ENCODE results near the gene RNU6-7. TPM values are rescaled to one million over a fixed set of nuclear protein-coding genes. Genes with fewer than 3 reads are reported as not detected.

RNU6-7 gene
- total RNA-seq, 1 donor from 2014 or later: not detected

DNA sequence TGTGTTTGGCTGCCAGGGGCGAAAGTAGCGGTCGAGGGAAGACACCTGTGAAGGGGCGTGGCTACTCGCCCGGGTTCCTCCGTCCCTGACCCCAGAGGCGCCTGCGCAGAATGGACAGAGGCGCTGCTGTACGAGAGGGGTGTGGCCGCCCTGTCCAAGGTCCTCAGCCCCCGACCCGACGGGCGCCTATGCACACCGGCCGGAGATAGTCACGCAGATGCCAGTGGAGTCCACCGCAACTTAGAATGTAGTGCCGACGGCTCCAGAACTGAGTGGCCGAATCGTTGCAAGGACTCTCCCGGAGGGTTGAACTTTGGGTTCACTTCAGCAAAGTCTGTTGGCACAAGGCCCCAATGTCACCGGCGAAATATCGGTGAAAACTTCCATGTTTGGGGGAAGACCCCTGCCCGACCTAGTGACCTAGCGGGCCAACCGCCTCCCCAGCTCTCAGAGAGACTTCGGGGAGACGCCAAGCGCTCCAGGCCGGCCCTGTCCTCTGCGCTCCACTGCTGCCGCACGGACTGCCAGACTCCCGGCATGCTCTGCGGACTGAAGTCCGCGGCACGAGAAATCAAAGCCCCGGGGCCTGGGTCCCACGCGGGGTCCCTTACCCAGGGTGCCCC is 541 bp upstream of the RNU6-7 start:
- TF ChIP-seq, protein P1, sequence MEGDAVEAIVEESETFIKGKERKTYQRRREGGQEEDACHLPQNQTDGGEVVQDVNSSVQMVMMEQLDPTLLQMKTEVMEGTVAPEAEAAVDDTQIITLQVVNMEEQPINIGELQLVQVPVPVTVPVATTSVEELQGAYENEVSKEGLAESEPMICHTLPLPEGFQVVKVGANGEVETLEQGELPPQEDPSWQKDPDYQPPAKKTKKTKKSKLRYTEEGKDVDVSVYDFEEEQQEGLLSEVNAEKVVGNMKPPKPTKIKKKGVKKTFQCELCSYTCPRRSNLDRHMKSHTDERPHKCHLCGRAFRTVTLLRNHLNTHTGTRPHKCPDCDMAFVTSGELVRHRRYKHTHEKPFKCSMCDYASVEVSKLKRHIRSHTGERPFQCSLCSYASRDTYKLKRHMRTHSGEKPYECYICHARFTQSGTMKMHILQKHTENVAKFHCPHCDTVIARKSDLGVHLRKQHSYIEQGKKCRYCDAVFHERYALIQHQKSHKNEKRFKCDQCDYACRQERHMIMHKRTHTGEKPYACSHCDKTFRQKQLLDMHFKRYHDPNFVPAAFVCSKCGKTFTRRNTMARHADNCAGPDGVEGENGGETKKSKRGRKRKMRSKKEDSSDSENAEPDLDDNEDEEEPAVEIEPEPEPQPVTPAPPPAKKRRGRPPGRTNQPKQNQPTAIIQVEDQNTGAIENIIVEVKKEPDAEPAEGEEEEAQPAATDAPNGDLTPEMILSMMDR (IDR thresholded peaks at IDR 0.05; ENCODE audit: insufficient read depth, low read length, severe bottlenecking): no peak
- Histone ChIP-seq H3K36me3 (ENCODE audit: control insufficient read depth, insufficient read depth, low read length) (no peaks in the 10 kb centered on the region), H3K27me3 (ENCODE audit: control insufficient read depth, insufficient read depth, low read length) (no peaks in the 10 kb centered on the region), H3K4me3 (ENCODE audit: low read depth, low read length) (peak overlapping the region; percentile 73)
- FAIRE-seq (no peak), DNase-seq (ENCODE audit: low read depth) (peak; percentile 65)

DNA sequence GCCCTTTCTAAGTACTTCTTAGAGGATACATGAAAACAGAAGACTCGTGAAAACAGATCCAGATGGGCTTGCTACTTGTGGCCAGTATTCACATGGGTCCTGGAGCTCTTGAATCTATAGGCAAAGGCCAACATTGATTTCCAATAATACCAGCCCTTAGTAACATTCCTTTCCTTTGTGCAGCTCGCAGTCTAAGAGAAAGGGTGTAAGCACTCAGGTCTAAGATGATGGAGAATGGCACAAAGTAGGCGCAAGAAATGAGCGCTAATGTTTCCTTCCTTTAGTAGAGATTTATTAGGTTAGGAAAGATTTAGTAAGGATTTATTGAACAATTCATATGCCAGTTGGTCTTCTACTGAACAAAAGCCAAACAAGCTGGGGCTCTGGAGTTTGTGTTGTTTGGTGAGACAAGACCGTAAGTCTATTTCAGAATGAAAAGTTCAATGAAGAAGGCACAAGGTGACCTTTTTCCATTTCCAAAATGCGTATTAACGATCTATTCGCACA is 699 bp downstream of the RNU6-7 start:
- peak overlapping the region; percentile 73 for H3K4me3 ChIP-seq (ENCODE audit: low read depth, low read length)
- TF ChIP-seq, protein P1 (IDR thresholded peaks at IDR 0.05; ENCODE audit: insufficient read depth, low read length, severe bottlenecking): no peak
- DNase-seq (ENCODE audit: low read depth): no peak
- no peaks in the 10 kb centered on the region for H3K27me3 ChIP-seq (ENCODE audit: control insufficient read depth, insufficient read depth, low read length)
- FAIRE-seq: no peak
- no peaks in the 10 kb centered on the region for H3K36me3 ChIP-seq (ENCODE audit: control insufficient read depth, insufficient read depth, low read length)

DNA sequence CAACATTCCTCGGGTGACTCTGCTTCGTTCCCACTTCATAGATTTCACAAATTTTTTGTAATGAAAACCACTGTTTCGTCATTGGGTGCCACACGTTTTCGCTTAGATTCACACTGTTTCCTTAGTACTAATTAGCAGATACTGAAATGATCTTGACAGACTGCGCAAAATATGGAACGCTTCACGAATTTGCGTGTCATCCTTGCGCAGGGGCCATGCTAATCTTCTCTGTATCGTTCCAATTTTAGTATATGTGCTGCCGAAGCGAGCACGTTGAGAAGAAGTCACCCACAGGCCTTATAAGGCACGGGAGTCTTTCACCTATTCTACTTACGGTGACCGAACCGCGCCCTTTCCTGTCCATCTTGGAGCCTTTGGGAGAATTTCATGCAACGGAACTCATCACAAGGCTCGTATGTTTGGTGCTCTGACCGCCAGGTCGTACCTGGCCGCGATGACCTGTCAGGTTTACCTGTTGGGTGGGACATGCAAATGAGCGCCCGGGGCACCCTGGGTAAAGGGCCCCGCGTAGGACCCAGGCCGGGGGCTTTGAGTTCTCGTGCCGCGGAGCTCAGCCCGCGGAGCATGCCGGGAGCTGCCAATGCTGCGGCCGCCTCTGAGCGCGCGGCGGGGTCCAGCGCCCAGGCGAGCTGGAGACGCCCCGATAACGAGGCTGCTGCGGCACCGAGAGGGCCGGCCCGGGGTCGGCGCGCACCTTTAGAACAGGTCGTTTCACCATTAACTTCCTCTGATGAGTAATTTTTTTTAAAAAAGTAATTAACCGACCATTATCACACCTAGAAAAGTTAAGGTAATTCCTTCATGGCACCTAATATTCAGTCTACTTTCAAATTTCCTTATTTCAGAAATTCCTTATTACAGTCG is 1.4 kb downstream of the RNU6-7 start, which contains the start of gene RNU6-8:
TSS of gene RNU6-8 (minus strand) at position 272 of the 885 bp plus-strand sequence.
- TF ChIP-seq, protein P1 (IDR thresholded peaks at IDR 0.05; ENCODE audit: insufficient read depth, low read length, severe bottlenecking): no peak
- peak within 1 kb of the TSS; percentile 73 for H3K4me3 ChIP-seq (ENCODE audit: low read depth, low read length)
- FAIRE-seq (no peak), DNase-seq (ENCODE audit: low read depth) (peak; percentile 77)
- H3K36me3 ChIP-seq (ENCODE audit: control insufficient read depth, insufficient read depth, low read length): no peaks in the 10 kb centered on the region
- H3K27me3 ChIP-seq (ENCODE audit: control insufficient read depth, insufficient read depth, low read length): no peaks in the 10 kb centered on the region

DNA sequence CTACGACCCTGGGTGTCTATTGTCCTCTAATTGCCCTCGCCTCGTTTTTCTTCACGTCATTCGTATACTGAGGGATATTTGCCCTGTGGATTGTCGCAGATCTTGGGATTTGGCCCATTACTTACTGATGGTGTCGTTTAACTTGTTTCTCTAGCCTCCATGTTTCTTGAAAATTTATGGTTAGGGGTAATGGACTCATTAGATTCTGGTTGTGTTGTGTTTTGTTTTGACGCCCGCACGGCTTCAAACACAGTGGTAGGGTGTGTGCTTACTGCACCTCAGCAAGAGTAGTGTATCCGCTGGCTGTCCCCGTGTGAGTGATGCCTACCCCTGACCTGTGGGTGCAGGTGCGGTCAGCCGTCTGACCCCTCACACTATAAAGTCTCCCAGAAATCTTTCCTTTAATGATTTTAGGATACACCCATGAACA is 2.1 kb downstream of the RNU6-7 start:
- FAIRE-seq: no peak
- H3K36me3 ChIP-seq (ENCODE audit: control insufficient read depth, insufficient read depth, low read length): no peaks in the 10 kb centered on the region
- TF ChIP-seq, protein P1 (IDR thresholded peaks at IDR 0.05; ENCODE audit: insufficient read depth, low read length, severe bottlenecking): no peak

DNA sequence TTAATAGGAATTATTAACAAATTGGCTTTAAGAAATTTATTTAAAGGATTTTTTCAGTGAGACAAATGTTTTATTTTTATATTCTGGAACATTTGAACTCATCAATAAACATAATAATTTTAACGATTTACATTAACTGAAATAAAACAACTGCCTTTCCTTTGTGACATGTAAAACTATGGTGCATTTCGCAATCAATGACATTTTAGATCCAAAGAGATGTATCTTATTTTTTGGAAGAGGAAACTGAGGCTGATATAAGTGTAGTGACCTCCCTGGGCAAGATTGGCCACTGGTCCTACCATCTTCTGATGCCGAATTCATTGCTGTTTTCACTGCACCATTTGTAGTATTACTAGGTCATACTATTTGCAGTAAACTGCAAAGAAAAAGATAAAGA is 3.7 kb downstream of the RNU6-7 start:
- Histone ChIP-seq H3K36me3 (ENCODE audit: control insufficient read depth, insufficient read depth, low read length) (no peaks in the 10 kb centered on the region), H3K27me3 (ENCODE audit: control insufficient read depth, insufficient read depth, low read length) (no peaks in the 10 kb centered on the region), H3K4me3 (ENCODE audit: low read depth, low read length) (no peak overlapping the region)
- FAIRE-seq (no peak), DNase-seq (ENCODE audit: low read depth) (no peak)
- TF ChIP-seq, protein P1 (IDR thresholded peaks at IDR 0.05; ENCODE audit: insufficient read depth, low read length, severe bottlenecking): no peak

More for the DNA sequence above, 2.1 kb downstream of the RNU6-7 start:
- Histone ChIP-seq H3K4me3 (ENCODE audit: low read depth, low read length) (peak overlapping the region; percentile 73), H3K27me3 (ENCODE audit: control insufficient read depth, insufficient read depth, low read length) (no peaks in the 10 kb centered on the region)
- DNase-seq (ENCODE audit: low read depth): no peak
